GM18519 (cell line): ENCODE data around the gene KRTAP9-6.
"Not testable (repeated sequence)": the region's sequence is repeated elsewhere in the genome, so short reads cannot be mapped to it uniquely, and the experiment has no call there.

Experiments used
- ATAC-seq: cut with Tn5 transposase; IDR thresholded peaks from one replicate; pipeline ENCODE4 v1.9.1; 2021; ENCODE audit warnings: mild to moderate bottlenecking, moderate library complexity; ENCODE audit not compliant: unreplicated experiment, low FRiP score

The KRTAP9-6 gene

DNA sequence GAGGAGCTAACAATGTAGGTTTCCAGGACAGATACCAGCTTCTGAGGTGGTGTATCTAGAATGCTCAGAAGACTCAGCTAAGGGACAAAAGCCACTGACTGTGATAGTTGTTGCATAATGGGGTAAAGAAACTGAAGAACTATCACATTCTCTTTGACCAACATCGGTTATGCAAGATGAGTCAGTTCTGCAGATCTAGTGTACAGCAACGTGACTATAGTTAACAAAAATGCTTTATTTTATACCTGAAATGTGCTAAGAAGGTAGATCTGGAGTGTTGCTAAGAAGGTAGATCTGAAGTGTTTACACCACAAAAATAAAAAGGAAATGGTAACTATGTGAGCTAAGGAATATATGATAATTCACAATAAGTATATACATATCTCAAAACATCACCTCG, 2.5 kb downstream of the KRTAP9-6 start:
- no peak for ATAC-seq

DNA sequence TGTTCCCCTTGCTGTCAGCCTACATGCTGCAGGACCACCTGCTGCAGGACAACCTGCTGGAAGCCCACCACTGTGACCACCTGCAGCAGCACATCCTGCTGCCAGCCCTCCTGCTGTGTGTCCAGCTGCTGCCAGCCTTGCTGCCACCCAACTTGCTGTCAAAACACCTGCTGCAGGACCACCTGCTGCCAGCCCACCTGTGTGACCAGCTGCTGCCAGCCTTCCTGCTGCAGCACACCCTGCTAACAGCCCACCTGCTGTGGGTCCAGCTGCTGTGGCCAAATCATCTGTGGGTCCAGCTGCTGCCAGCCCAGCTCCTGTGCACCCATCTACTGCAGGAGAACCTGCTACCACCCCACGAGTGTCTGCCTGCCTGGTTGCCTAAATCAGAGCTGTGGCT, 6.1 kb downstream of the KRTAP9-6 start:
- ATAC-seq: not testable (repeated sequence)

DNA sequence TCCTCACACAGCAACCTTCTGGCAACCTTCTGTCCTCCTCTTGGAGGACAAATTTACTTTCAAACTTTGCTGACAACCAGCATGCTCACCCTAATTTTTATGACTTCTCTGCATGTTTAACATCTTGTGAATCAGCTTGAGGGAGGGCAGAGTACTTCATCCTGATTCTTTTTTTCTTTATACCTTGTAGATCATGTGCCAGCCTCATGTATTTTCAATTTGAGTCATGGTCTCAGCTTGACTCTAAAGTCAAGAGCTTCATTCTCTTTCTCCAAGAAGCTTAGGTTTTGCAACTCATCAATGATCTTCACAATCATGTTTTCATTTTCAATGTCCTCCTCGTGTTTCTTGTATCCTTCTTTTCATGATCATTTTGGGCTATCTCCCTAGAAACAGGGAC, 6.7 kb downstream of the KRTAP9-6 start:
- ATAC-seq: no peak

DNA sequence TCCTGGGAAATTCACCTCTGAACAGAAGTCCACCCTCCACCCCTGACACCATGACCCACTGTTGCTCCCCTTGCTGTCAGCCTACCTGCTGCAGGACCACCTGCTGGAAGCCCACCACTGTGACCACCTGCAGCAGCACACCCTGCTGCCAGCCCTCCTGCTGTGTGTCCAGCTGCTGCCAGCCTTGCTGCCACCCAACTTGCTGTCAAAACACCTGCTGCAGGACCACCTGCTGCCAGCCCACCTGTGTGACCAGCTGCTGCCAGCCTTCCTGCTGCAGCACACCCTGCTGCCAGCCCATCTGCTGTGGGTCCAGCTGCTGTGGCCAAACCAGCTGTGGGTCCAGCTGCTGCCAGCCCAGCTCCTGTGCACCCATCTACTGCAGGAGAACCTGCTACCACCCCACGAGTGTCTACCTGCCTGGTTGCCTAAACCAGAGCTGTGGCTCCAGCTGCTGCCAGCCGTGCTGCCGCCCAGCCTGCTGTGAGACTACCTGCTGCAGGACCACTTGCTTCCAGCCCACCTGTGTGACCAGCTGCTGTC, 10.5 kb downstream of the KRTAP9-6 start, which contains the start of gene KRTAP9-7:
Gene KRTAP9-7, plus strand, starts transcription at position 51 of the 543 bp plus-strand sequence. Its CDS starts 0 bp downstream, at position 51.
- not testable (repeated sequence) for ATAC-seq

DNA sequence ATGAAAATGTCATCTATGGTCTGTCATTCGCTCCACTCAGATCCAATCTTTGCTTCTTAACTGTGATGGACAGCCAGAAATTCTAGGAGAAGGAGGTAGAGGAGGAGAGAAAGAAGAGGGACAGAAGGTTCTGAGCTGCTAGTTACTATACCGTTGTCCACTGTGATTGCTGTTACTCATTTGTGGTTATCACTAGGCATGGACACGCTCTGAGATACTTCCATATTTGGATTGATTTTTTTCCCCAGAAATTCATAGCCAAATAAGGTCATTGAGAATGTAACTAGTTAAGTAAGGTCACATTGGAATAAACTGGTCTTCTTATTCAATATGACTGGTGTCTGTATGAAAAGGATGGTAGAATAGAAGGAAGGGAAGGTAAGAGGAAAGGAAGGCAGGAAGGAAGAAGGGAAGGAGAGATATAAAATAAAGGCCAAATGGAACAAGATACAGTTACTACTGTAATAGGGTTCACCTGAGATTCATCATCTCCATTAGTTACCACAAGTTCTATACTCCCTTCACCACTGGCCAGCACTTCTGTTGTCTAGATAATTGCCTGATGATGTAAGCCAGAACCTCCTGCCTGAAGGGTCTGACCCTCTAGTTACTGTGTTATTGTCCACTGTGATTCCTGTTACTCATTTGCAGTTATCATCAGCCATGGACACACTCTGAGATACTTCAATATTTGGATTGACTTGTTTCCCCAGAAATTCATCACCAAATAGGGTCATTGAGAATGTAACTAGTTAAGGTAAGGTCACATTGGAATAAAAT, 13.2 kb downstream of the KRTAP9-6 start:
- ATAC-seq: no peak

DNA sequence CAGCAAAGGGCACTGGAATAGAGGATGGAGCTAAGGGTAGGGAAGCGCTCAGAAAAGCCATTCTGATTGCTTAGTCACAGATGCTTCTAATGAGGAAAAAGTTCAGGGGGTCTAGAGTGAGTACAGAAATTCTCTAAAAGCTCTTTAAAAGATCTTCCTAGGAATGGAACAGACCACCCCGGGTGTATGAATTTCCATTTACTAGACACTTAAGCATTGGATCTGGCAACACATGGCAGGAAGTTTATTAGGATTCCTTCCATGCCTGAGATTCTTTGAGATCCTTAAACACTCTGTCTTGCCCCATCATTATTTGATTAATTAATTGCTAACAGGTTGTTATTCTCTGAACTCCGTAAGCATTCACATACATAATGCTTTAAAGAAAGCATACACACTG, 18.9 kb downstream of the KRTAP9-6 start:
- ATAC-seq: no peak

DNA sequence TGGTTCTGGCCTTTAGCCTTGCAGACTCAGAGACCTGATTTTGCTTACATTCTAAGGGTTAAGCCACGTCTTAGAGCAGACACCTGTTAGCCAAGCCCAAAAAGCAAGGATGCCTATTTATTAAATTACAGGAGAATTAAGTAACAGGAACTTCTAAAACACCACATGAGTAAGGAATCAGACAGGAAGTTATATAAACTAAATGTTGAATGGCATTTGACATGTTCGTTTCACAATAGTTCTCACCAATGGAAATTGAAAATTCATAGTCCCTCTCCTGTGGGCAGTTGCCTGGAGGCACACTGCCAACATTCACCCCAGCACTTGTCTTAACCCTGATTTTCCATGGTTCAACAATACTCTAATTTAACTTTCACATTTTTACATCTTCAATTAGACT, 19.4 kb downstream of the KRTAP9-6 start:
- ATAC-seq: no peak

DNA sequence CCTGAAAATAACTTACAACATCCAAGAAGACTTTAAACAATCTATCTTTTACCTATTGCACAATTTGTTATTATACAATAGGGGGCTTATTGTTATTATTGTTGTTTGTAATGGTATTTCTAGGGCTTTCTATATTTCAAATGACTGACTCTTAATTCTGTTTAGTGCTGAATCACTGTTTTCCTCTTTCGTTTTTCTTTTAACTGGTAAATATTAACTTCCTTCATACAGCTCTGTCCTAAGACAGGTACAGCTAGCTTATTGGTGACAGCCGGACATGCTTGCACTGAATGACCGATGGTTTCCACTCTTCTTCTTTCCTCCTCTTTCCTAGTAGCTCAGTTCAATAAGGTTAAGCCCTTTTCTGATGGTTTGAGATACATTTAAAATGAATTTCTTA, 21.9 kb downstream of the KRTAP9-6 start:
- ATAC-seq: no peak

DNA sequence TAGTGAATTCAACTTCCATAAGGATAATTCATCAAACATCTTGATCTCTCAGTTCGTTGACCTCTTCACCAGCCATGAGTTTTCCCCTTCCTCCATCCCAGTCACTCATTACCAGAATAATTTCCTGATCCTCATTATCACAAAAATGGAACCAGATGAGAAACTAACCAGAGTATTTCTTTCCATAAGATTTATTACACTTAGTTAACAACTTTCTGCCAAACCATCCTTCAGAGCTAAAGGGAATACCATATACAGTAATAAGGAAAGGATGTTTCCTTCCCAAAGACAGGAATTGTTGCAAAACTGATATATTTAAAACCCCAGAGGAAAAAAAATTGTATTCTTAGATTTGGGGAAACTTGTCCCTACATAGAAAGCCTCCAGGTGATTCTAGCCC, 28.8 kb downstream of the KRTAP9-6 start:
- ATAC-seq: no peak

DNA sequence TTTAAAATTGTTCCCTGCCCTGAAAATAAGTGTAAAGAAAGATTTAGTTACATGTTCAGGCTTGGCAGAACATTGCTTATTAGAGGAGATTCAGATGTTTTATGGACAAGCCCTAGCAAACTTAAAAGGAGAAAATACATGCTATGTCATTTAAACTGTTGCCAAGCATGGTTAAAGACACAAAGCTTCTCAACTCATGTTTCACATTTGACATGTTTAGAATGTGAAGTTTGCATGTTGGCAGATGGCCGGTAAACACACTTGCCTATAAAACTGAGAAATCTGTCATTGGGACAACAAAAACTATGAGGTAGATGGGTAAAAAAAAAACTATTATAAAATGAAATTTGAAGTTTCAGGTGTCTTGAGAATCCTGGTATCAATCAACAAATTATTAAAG, 31.7 kb downstream of the KRTAP9-6 start:
- no peak for ATAC-seq

DNA sequence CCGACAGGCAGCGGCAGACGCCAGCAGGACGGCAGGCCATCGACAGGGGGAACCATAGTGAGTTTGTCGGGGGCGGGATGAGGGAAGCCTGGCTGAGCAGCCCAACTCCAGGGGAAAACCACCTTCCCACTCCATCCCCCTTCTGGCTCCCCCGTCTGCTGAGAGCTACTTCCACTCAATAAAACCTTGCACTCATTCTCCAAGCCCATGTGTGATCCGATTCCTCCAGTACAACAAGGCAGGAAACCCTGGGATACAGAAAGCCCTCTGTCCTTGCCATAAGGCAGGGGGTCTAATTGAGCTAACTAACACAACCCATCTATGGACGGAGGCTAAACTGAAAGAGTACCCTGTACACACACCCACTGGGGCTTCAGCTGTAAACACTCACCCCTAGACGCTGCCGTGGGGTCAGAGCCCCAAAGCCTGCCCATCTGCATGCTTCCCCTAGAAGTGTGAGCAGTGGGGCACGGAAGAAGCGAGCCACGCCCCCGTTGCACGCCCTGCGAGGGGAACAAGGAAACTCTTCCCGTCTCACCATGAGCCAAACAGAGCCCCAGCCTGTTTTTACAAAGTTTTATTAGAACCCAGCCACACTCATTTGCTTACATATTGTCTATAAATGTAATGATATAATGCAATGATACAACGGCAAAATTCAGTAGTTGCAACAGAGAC, 33.4 kb downstream of the KRTAP9-6 start:
- no peak for ATAC-seq

DNA sequence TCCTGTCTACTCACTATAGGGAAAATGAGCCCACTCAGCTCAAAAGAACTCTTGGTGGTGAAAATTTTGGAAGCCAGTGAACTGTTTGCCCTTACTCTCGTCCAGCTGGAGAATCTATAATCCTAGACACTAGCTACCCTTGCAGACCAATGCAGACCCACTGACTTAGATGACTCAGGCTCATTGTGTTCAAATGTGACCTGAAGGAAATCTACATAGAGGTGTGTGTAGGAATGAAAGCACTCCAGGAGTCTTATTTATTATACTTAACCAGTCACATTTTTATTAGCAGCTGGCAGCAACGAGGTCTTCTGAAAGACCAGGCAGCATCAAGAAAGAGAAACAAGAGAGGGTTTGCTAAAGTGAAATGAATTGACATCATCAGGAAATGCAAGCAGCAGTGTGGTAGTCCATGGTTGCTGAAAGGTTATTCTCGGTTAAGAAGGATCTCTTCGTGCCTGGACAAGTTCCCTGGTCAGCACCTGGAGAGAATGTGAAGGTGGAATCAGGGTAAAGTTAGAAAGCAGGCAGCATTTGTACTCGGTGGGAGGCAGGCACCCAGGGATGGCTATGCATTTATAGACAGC, 36.1 kb downstream of the KRTAP9-6 start:
- no peak for ATAC-seq

DNA sequence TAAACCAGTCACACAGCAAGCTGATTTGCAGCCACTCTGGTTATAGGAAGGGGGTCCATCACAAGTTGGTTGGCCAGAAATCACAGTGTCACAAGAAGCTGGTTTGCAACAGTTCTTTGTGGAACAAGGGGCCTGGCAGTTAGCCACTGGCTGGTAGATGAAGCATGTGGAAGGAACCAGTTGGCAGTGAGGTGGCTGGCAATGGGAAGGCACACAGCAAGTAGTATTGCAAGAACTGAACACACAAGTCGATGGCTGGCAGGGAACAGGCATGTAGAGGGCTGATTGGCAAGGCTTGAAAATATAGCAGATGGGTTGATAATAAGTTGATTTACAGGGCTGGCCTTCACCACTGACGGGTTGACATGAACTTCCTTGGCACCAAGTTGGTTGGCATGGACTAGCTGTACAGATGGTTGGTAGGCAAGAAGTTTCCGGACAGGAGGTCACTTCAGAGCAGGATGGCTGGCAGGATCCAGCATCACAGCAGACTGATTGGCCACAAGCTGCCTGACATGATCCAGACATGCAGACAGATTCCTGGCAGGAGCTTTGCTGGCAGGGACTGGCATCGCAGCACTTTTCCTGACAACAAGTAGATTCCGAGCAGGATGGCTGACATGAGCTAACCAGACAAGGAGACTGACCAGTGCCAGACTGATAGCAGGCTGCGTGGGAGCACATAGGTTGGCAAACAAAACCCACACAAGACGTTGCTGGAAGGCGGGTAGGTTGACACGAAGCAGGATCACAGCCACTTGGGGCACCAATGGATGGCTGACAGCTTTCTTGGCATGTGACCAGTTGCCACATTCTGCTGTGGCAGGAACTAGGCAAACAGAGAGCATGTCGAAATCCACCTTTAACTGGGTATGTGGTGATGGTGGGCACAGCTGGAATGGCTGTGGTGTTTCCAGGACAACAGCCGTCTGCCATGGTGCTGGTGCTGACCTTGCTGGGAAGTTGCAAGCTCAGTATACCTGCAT, 37.0 kb downstream of the KRTAP9-6 start, which contains the start of gene KRTAP29-1:
Gene KRTAP29-1, minus strand, starts transcription at position 936 of the 986 bp plus-strand sequence. Its CDS starts 0 bp downstream, at position 936.
- no peak for ATAC-seq

DNA sequence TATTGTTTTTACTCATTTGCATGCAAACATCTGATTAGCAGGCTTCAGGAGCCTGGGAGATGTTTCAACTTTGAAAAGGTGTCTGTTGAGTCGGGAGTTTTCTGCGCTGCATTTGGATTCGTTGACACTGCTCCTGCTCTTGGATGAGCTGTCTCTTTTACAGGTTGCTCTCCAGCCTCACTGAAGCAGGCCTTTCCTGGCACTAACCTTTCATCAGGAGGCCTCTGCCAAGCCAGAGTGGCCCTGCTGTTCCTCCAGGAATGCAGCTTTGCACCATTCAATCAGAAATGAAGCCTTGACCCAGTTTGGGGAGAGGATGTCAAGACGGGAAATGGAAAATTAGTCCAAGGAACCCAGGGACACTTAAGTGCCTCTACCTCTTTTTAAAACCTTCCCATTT, 37.8 kb downstream of the KRTAP9-6 start:
- ATAC-seq: no peak

DNA sequence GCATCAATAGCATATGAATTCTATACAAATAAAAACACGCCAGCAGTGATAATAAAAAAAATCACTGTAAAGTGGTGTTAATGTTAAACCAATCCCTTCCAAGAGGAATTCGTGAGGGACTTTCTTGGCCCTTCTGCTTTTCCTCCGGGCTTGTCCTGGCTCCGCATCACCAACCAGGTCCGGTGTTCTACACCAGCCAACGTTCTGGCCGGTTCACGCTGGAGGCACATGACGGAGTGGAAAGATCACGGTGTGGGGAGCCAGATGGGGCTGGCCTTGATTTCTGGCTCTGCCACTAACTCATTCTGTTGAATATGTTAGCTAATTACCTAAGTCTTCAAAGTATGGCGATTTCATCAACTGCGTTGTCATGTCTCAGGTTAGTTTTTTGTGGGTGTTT, 38.9 kb downstream of the KRTAP9-6 start:
- ATAC-seq: no peak

DNA sequence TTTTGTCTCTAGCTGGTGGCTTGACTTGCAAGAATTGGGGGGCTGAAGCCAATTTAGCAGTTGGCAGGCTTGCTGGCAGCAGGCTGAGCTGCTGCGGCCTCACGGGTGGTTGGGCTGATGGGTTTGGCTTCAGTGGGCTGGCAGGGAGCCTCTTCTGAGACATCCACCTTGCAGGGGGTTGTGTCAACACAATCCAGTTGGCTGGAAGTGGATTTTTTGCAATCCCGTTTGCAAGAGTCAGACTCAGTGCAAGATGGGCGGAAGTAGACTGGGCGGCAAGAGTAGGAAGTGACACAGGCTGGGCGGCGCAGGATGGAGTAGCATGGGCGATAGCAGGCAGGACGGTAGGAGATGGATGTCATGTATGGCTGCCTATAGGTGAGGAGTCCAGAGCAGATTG, 42.5 kb downstream of the KRTAP9-6 start:
- no peak for ATAC-seq

DNA sequence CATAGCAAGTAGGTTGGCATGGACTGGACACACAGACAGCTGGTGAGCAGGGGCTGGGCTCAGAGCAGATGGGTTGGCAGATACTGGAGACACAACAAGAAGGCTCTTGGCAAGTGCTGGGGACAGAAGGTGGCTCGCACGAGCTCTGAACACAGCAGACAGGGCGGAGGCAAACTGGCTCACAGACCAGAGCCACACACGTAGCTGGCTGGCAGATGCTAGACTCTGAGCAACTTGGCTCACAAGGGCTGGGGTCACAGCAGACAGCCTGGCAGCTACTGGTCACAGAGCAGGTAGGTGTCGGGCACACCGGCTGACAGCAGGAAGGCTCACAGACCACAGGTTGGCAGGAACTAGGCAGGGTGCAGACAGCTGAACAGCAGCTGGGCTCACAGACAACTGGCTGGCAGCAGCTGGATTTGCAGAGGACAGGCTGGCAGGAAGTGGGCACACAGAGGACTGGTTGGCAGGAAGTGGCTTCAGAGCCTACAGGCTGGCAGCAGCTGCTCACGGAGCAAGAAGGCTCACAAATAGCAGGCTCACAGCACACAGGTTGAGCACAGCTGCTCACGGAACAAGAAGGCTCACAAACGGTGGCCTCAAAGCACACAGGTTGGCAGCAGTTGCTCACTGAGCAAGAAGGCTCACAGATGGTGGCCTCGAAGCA, 43.2 kb downstream of the KRTAP9-6 start:
- ATAC-seq: no peak

DNA sequence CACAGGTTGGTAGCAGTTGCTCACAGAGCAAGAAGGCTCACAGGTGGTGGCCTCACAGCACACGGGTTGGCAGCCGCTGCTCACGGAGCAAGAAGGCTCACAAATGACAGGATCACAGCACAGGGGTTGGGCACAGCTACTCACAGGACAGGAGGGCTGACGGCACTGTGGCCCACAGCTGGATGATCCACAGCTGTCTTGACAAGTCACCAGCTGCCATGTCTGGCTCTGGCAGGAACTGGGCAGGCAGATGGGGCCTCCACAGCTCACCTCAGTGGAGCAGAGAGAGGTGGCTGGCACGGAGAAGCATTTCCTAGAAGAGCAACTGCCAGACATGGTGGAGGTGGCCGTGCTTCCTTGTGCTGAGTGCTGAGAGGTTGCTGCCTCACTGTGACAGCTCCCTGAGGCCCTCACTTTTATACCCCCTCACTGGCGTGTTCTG, 43.8 kb downstream of the KRTAP9-6 start, which contains the start of gene KRTAP16-1:
Gene KRTAP16-1, minus strand, starts transcription at position 392 of the 442 bp plus-strand sequence. Its CDS starts 56 bp downstream, at position 336.
- no peak for ATAC-seq

DNA sequence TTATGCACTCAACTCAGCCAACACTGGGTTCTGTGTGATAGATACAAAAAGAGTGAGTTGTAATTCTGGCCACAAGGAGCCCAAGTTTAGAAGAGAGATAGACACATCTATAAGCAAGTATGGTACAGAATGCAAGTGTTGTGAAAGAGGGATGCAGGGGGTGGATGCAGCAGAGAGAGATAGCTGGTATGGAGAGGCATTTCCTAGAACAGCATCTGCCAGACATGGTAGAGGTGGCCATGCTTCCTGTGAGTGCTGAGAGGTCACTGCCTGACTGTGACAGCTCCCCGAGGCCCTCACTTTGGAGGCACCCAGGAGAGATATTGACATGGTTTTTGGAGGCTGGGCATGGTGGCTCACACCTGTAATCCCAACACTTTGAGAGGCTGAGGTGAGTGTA, 45.9 kb downstream of the KRTAP9-6 start:
- ATAC-seq: no peak
